Epithelial cell of prostate (primary cell): ENCODE data around the gene PPEF2.
"Not testable (repeated sequence)": the region's sequence is repeated elsewhere in the genome, so short reads cannot be mapped to it uniquely, and the experiment has no call there.

Source experiments
- DNase-seq: peaks from one replicate; pipeline ENCODE4 v3.0.0-alpha.2; 2011; ENCODE audit warnings: low read depth, low spot score
- H3K27ac ChIP-seq: fragments of 450-650 bp; 2 replicates; pipeline ENCODE4 v1.5.1; 2017; ENCODE audit warnings: mild to moderate bottlenecking

The PPEF2 gene

GRCh38 chr4:75902352-75902751 lies at the start of gene PPEF2:
Gene PPEF2, minus strand, starts transcription at chr4:75902452. Its CDS starts 6,127 bp downstream, at chr4:75896325.
- no peak within 1 kb of the TSS for H3K27ac ChIP-seq

DNA sequence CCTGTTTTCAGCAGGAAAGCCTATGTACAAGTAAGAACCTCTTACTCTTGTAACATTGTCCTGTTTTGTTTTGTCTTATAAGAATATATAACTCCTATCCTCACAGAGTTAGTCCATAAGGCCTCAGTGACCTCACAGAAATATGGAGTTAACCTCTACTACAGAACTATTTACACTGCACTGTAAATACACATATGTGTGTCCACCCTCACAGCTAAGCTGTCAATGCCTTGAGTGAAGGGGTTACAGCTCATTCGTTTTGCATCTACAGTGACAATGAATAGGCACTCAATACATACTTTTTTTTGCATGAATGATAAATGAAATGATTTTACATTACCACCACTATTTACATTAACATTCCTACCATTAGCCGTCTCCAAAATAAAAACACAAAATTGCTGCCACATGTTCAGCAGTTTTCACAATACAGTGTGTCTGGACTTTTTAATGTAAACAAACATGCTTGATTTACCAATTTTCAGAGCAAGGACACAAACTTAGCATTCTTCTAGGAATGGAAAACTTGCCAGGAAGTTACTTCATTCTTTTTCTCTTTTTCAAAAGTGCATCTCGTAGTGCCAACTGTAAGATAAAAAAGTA lies 48.1 kb upstream of the PPEF2 start:
- H3K27ac ChIP-seq, result no peak overlapping the region
- no peak for DNase-seq

More at GRCh38 chr4:75902352-75902751, at the start of gene PPEF2:
- DNase-seq, result no peak

DNA sequence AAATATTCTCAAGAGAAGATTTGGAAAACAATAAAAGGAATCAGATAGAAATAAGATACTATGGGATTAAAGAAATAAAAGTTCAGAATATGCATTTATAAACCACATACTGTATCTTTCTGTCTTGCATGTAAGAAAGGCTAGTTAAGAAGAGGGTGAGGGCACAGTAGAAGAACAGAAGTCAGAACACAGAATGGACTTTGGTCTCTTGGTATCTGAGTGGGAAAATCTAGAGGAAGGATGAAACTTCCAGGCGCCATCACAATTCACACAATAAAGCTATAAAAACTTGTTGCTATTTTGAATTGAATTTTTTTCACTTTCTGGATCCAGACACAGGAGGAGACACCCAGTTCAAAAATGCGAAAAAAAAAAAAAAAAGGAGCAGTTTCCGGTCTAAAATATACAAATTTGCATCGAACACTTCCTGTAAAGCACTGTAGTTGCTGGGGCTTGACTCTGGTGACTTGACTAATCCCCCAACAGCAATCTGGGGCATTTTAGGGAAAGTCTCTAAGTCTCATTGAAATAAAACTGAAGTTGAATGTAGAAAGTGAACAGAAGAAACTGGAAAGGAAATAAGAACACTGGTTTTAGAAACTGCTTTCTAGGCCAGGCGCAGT lies 46.7 kb upstream of the PPEF2 start:
- no peak for DNase-seq
- H3K27ac ChIP-seq, result no peak overlapping the region

DNA sequence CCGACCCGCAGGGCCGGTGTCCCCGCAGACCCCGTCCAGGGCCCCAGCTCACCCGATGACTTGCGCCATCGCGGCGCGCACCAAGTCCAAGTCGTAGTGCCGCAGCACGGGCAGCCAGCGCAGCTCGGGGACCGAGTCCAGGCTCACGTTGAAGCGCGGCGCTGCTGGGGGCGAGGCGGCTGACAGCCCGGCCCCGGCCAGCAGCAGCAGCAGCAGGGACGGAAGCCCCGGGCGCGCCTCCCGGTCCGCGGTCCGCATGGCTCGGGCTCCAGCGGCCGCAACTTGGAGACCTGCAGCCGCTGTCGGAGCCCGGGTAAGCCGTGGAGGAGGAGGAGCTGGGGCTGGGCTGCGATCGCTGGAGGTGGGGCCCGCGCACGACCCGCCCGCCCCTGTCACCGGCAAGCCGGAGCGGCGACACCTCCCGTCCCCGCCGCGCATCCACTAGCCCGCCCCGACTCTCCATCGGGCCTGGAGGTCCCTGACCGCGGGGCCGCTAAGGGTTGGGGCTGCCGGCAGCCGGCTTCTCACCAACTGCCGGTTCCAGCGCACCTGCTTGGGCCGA lies 38.5 kb upstream of the PPEF2 start, which contains the start of gene NAAA:
TSS of gene NAAA (minus strand) at position 322 of the 562 bp plus-strand sequence. CDS start at position 258, 64 bp downstream.
- H3K27ac ChIP-seq, result peak within 1 kb of the TSS; percentile 21
- peak; percentile 26 for DNase-seq

GRCh38 chr4:75939890-75940691 lies 37.8 kb upstream of the PPEF2 start:
- DNase-seq, result no peak
- H3K27ac ChIP-seq, result peak overlapping the region; percentile 21

- H3K27ac ChIP-seq, result no peak overlapping the region
- no peak for DNase-seq
Observed at GRCh38 chr4:75935628-75936027, 33.4 kb upstream of the PPEF2 start.

DNA sequence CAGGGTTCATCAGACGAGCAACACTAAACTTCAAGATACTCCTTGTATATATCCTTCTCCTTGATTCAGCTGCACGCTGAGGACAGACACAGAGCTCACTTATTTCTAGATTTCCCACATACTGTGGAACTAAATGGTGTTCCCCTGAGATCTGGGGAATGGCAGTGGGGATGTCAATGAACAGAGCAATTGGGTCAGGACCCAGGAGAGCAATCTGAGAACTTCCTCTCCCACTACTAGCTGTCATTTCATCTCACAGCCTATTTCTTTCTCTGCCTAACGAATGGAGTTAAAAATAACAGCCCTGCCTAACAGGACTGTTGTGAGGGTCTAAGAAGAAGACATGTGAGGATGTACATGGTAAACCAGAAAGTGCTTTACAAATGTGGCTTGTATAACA lies 27.9 kb upstream of the PPEF2 start:
- no peak overlapping the region for H3K27ac ChIP-seq
- no peak for DNase-seq

GRCh38 chr4:75924916-75925315 lies 22.7 kb upstream of the PPEF2 start:
- H3K27ac ChIP-seq, DNase-seq: not testable (repeated sequence)

- no peak overlapping the region for H3K27ac ChIP-seq
- no peak for DNase-seq
Observed at GRCh38 chr4:75924309-75924827, 22.1 kb upstream of the PPEF2 start.

- DNase-seq, result no peak
- H3K27ac ChIP-seq, result no peak overlapping the region
Observed at GRCh38 chr4:75922588-75922987, 20.3 kb upstream of the PPEF2 start.

DNA sequence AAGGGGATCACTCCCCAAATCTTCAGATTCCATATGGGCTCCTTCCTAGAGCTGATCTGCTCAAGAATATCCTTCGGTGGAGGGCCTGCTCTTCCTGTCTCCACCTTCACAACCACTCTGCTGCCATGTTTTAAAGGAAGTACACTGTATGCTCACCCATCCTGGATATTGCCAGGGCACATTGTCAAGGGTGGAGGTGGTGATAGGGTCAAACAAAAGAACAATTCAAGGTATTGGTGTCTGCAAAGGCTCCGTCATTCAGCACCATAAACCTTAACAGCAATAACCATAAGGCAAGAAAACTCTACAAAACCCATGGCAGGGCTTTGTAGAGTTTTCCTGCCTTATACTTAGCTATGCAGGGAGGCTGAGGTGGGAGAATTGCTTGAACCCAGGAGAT lies 19.7 kb upstream of the PPEF2 start:
- no peak for DNase-seq
- H3K27ac ChIP-seq, result no peak overlapping the region

DNA sequence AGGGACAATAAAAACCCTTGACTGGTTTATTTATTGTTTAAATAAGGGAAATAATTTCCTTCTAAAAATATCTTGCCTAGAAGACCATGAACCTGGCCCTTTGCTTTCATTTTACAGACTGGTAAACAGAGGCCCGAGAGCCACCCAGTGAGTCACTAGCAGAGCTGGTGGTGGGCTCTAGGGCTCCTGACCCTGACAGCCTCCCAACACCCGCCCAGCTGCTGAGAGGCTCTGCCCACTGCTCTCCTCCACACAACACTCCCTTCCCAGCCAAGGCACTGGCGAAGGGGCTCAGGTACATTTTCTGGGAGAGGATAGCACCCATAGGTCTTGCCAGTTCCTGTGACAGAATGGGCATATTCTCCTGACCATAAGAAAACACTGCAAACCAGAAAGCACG lies 18.1 kb upstream of the PPEF2 start:
- no peak overlapping the region for H3K27ac ChIP-seq
- DNase-seq, result no peak

DNA sequence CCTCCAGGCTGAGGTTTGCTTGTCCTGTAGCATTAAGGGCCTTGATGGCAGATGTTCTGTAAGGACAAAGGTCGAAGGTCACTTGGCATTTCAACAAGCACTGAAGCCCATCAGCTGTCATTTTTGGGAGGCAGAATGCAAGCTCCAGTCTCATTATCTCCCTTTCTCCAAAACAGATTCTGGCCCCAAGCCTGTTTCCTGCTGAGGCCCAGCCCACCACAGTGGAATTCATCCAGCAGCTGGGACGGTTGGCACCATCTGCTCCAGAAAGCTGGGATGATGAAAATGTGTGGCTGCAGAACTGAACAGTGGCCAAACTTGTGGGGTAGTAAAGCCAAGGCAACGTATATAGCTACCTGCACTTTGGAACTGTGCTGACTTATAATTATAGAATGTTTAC lies 17.7 kb upstream of the PPEF2 start:
- H3K27ac ChIP-seq, result no peak overlapping the region
- DNase-seq, result no peak

- DNase-seq, result no peak
- no peak overlapping the region for H3K27ac ChIP-seq
Observed at GRCh38 chr4:75916091-75916661, 13.9 kb upstream of the PPEF2 start.

DNA sequence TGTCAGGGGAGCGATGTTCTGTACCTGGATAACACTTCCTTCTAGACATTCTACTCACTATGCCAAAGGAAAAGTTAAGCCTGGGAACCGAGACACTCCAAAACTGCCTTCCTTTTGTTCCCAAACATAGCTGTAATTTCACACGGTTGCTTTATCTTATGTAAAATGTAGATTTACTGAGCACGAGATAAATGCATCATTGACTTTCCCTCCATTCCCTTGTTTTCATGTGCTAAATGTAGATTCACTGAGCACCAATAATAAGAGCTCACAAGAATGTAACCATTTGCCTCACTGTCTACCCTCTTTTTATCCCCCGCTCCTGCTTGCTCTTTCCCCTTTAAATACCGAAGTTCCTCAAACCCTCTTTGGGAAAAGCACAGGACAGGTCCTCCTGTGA lies 10.7 kb upstream of the PPEF2 start:
- no peak for DNase-seq
- H3K27ac ChIP-seq, result no peak overlapping the region

- not testable (repeated sequence) for H3K27ac ChIP-seq, DNase-seq
Observed at GRCh38 chr4:75910831-75911230, 8.6 kb upstream of the PPEF2 start.

DNA sequence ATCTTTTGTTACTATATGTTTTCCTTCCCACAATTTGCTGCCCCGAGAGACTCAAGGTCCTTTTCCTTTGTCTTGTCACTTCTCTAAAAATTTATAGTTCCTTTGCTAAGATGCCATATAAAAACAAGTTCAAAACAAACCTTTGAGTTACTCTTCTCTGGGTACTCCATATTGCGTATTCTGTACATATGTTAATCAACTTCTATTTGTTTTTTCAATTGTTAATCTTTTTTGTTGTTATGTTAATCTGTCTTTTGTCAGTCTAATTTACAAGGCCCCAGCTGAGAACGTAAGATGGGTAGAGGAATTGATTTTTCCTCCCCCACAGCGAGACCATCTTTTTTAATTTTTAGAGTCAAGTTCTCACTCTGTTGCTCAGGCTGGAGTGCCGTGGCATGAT lies 7.2 kb upstream of the PPEF2 start:
- no peak overlapping the region for H3K27ac ChIP-seq
- DNase-seq, result no peak

GRCh38 chr4:75908555-75908954 lies 6.3 kb upstream of the PPEF2 start:
- H3K27ac ChIP-seq, result no peak overlapping the region
- DNase-seq, result no peak

- no peak overlapping the region for H3K27ac ChIP-seq
- DNase-seq, result no peak
Observed at GRCh38 chr4:75907966-75908365, 5.7 kb upstream of the PPEF2 start.

GRCh38 chr4:75904076-75904475 lies 1.8 kb upstream of the PPEF2 start:
- H3K27ac ChIP-seq, result no peak overlapping the region
- DNase-seq, result no peak
